Stimulated activated CD4-positive, alpha-beta T cell treated with anti-CD3 and anti-CD28 coated beads, TNF-alpha, amount 100 ng/mL, for 48 hours (primary cell): ENCODE results near the gene GAS2L3.
"Not testable (repeated sequence)": the region's sequence is repeated elsewhere in the genome, so short reads cannot be mapped to it uniquely, and the experiment has no call there.

ENCODE experiments used
- DNase-seq, 3 donors: peaks; one replicate each; pipeline ENCODE4 v3.0.0-alpha.2; 2020; ENCODE audit warnings: low read depth in 3 of 3

Gene GAS2L3

DNA sequence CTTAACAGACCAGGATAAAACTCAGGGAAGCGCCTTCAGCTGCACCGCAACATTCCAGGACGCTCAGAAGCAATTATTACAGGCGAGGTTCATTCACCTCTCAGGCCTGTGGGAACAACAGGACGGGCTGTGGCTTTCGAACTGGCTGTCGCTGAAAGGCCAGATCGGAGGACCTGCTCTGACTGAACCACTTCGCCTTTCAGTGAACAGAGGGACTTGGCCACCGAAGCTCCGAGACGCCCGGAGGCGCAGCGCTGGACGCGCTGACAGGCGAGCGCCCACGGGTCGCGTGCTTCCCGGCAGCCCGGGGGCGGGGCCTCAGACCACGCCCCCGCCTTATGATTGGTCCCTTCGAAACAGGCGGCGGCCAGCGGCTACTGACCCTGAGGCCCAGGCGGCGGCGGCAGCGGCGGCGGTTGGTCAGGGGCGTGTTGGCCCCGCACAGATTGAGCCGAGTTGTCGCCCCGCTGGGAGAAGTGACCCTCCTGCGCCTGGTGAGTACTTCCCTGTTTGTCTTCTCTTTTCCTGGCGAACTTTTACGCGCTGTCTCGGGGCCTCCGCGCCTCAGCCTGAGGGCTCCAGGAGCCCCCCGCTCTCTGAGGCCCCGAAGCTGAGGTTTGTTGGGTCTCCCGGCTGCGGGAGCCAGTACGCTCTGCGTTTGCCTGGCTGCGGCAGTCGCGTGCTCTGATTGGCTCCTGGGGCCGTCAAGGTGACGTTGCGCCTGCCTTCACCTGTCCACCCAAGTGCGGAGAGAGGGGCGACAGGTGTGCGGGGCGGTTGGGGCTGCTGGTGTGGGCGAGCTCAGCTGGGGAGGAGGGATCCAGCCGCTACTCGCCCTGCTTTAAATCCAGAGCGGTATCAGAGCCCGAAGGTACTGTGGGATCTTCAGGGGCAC is at the start of gene GAS2L3:
TSS of gene GAS2L3 (plus strand) at position 393 of the 895 bp plus-strand sequence. CDS start 21,221 bp downstream, outside the sequence.
- DNase-seq = peak; percentile 12 to 56 (median 26)

GRCh38 chr12:100528034-100528433 is 45.5 kb upstream of the GAS2L3 start:
- no peak for DNase-seq

DNA sequence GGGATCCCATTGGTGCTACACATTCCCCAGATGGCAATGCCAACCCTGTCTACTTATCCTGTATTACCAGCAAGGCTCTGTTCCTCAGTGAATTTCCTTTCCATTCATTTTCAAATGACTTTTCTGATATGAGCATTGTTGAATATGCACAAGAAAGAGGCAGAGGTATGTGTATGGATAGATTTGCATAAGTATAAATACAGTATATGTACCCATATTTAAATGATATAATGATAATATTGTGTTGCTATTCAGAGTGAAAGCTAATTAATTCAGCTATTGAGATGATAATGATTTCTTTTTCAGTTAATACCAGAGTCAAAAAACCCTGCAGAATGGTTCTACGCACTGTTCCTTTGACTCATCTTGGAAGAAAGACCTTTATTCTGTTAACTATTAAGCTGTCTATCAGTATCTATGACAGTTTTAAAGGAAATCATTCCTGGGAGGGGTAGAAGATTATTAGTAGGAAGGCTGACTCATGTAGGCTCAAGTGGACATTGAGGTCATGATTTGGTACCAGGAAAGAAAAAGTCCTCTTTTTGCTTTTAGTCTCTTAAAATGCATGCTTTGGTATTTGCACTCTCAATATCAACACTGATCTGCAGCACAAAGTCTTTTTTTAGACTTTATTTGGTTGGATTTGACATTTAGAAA is 44.9 kb upstream of the GAS2L3 start:
- DNase-seq = no peak

DNA sequence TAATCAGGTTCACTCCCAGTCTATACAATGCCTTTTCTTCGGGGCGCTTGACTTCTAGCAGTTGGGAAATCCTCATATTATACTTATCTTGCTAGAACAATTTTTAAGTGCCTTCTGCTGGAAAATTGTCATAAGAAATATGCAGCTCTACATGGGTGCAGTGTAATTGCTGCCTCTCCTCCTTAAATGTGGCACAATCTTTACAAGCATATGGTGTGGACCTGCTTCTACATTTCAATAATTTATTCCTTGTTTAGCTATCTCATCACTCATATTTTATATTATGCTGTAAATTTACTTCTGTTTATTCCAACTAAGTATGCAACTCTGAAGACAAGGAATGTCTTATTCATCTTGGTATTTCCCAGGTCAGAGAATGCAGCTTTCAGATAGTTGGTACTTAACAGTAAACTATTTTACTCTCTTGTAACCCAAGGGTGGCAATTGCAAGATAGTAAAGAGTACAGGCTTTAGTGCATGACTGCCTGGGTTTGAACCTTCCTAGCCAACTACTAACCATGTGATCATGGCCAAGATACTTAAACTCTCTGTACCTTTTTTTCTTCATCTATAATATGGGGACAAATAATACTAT is 43.6 kb upstream of the GAS2L3 start:
- no peak for DNase-seq

DNA sequence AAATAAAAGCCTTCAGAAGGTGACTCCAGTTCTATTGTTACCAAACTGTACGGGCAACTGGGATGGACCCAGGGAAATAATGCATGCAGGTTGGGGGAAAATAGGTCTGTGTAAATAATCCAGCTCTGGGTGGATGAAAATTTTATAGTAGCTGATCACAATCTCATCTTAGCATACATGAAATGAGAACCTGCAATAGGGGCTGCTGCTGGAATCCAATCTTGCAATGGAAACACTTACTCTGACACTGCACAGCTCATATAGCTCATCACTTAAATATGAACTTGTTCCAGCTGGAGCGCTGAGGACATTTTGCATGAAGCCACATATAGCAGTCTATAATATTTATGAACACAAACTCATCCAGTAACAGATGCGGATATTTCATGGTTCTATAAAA is 40.1 kb upstream of the GAS2L3 start:
- no peak for DNase-seq

DNA sequence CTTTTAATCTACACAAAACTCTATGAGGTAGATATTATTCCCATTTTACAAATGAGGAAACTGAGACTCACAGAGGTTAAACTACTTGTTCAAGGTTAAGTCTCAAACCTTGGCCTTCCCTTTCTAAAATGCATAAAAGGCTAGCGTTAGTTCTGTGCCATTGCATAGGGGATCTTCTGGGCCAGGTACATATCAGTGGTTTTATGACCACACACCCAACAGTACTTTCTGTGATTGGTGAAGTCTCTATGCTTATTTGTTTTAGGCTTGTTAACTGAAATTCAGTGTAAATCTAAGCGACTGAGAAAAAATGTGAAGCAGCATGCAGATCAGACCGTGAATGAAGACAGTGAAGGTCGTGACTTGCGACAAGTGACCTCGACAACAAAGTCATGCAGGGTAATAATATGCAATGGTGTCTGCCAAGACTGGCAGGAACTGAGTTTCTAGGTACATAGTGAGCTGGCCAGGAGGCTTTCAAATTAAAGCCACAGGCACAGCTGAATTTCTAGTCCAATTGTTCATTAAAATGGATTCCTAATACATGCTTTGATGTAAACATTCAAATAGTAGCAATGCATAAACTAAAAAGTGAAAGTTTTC is 38.8 kb upstream of the GAS2L3 start:
- no peak for DNase-seq

DNA sequence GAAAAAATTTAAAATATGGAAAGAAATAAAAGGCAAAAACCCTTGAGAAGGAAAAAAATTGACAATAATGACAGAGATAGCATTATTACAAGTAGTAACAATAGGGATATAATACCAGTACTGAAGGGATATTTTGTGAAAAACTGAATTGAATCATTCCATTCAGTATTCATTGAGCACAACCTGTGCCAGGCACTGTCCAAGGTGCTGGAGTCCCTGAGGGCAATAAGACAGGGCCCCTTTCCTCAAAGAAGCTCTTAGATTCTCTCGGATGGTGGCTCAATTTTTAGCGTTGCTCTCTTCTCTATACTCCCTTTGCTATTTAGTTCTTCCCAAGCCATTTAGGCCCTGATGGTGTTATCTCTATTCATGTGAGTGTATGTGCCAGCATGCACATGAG is 34.3 kb upstream of the GAS2L3 start:
- DNase-seq = no peak

DNA sequence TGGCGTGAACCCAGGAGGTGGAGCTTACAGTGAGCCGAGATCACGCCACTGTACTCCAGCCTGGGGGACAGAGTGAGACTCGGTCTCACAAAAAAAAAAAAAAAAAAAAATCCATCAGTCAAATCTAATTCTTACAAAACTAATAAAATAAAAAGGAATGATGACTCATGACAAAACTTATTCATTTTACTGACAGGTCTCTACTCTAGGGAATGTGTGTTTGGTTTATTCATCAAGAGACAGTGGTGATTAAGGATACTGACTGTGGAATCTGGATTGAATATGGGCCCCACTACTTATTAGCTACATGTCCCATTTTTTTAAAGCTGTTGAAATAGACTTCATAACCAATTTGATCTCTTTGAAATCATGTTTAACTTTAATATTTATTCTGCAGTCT is 29.3 kb upstream of the GAS2L3 start:
- no peak for DNase-seq

GRCh38 chr12:100545092-100545491 is 28.4 kb upstream of the GAS2L3 start:
- DNase-seq = no peak

DNA sequence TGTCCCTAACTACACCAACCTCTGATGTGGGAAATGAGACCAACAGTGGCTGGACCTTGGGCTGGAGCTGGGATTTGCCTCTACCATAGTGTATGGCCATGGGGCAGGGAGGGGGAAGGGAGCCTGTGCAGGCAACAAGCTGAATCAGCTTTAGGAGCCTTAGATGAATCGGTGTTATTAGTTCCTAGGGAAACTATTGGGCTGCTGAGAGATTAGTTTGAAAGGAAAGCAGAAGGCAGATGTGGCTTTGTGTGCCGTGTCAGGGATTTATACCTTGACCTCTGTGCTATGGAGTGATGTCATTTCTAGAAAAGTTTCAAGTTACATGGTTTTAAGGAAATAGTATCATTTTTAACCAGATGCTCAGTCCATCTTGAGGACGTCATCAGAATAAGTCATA is 19.5 kb upstream of the GAS2L3 start:
- DNase-seq = no peak

GRCh38 chr12:100554608-100555077 is 18.8 kb upstream of the GAS2L3 start:
- no peak for DNase-seq

DNA sequence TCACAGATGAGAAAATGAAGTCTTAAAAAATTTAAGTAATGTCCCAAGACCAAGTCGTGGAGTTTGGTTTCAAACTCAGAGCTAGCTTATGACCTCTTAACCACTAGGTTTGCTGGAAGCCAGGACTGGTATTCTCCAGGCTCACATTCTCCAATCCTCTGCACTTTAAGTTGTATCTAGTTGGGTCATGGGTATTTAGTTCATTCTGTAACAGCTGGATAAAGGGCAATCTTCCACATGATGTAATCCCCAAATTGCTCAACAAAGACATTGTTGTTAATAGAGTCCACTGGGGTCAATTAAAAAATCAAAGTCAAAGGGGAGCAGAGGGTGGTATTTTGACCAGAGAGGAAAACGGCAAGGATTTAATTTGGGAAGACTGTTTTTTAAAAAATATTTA is 17.8 kb upstream of the GAS2L3 start:
- no peak for DNase-seq

GRCh38 chr12:100557357-100557756 is 16.1 kb upstream of the GAS2L3 start:
- no peak for DNase-seq

DNA sequence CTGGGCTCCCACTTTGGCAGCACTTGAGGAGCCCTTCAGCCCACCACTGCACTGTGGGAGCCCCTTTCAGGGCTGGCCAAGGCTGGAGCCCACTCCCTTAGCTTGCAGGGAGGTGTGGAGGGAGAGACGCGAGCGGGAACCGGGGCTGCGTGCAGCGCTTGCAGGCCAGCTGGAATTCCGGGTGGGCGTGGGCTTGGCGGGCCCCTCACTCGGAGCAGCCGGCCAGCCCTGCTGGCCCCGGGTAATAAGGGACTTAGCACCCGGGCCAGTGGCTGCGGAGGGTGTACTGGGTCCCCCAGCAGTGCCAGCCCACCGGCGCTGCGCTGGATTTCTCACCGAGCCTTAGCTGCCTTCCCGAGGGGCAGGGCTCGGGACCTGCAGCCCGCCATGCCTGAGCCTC is 14.2 kb upstream of the GAS2L3 start:
- DNase-seq = not testable (repeated sequence)

GRCh38 chr12:100564090-100564489 is 9.4 kb upstream of the GAS2L3 start:
- DNase-seq = no peak

GRCh38 chr12:100564905-100565467 is 8.5 kb upstream of the GAS2L3 start:
- DNase-seq = no peak

GRCh38 chr12:100565987-100566545 is 7.4 kb upstream of the GAS2L3 start:
- DNase-seq = no peak

- no peak for DNase-seq
Measured at GRCh38 chr12:100566887-100567637, 6.4 kb upstream of the GAS2L3 start.

DNA sequence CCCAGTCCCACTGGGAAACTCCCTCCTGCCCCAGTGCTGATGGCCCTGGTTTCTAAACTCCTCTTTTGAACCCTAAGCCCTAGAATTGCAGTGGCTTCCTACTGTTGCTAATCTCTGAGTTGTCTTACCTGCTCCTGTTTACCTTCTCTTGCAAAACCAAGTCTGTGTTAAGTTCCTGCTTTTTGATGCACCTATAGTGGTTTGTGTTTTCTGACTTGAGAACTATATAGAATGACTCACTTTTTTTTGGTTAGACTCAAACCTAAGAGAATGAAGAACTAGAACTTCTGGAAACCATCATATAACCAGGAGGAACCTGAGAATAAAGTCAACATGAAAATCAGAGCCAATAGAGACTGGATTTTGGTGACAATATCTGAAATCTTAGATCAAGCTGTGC is 5.5 kb upstream of the GAS2L3 start:
- no peak for DNase-seq

DNA sequence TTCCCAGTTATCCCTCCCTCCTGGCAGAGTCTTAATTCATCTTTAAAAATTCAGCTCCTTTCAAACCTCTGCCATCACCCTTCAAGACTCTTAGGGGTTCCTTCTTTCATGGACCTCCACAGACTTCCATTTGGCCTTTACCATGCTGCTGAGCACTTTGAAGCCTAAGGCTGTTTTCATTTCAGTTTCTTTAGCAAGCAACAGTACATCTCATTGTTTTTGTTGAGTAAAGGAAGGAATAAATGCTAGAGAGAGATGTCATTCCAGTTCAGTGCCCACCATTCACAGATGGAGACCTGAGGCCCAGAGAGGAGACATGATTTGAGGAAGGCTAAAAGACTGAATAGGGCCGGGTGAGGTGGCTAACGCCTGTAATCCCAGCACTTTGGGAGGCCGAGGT is 1.3 kb upstream of the GAS2L3 start:
- DNase-seq = no peak
